Adrenal gland (tissue), 12 donors: Measurements from ENCODE around the gene MKNK2. TPM values are rescaled to one million over a fixed set of nuclear protein-coding genes. Genes with fewer than 3 reads are reported as not detected.

Experiments used
- DNase-seq, 7 donors: peaks; one replicate each; pipeline ENCODE4 v3.0.0-alpha.2; 2019 to 2020
- H3K27ac ChIP-seq, 5 donors: fragments of 200-600 bp; sonication (generic) in 4 of 5; 1 replicate in 3 of 5; 2 replicates in 2 of 5; pipeline versions ENCODE4 v1.5.1 to v1.8.0; 2016 to 2020; ENCODE audit warnings: mild to moderate bottlenecking in 1 of 5
- H3K27me3 ChIP-seq: fragments of 200-600 bp; 2 replicates; pipeline ENCODE4 v1.8.0; 2021
- H3K36me3 ChIP-seq, 2 donors: fragments of 200-600 bp; replicated peaks in 1 of 2; 1 replicate in 1 of 2; 2 replicates in 1 of 2; pipeline versions ENCODE4 v1.5.1 to v1.8.0; 2018 to 2022
- H3K4me1 ChIP-seq, 2 donors: fragments of 200-600 bp; replicated peaks in 1 of 2; 1 replicate in 1 of 2; 2 replicates in 1 of 2; pipeline versions ENCODE4 v1.5.1 to v1.8.0; 2018 to 2021
- H3K4me3 ChIP-seq, 4 donors: fragments of 200-600 bp; sonication (generic) in 3 of 4; one replicate each; pipeline ENCODE4 v1.5.1; 2016 to 2018
- H3K9me3 ChIP-seq, 3 donors: fragments of 200-600 bp; sonication (generic) in 1 of 3; replicated peaks in 1 of 3; 1 replicate in 2 of 3; 2 replicates in 1 of 3; pipeline versions ENCODE4 v1.5.1 to v1.8.0; 2016 to 2021
- CTCF ChIP-seq, 6 experiments: fragments of 450-650 bp in 4 of 6; fragments of 200-600 bp in 2 of 6; sonication (generic) in 1 of 6; IDR thresholded peaks; 1 replicate in 5 of 6; 2 replicates in 1 of 6; pipeline versions ENCODE4 v1.5.1 to v1.8.0; 2016 to 2021; ENCODE audit warnings: antibody characterized with exemption in 6 of 6, mild to moderate bottlenecking in 2 of 6, moderate library complexity in 1 of 6
- POLR2A ChIP-seq, 2 donors: fragments of 450-650 bp; IDR thresholded peaks; one replicate each; pipeline ENCODE4 v1.6.1; 2017; ENCODE audit warnings: antibody characterized with exemption in 2 of 2, mild to moderate bottlenecking in 2 of 2, moderate library complexity in 1 of 2
- WGBS, 4 donors: extraction: QIAGEN DNeasy Blood & Tissue Kit in 2 of 4; methylation state at CpG; one replicate each; pipeline versions ENCODE4 v1.1.5 to v1.1.7; 2013 to 2017; 5-methylcytosine and 5-hydroxymethylcytosine counted together
- intact Hi-C, 2 donors: fragments of 100-400 bp; cut with DNase I; formaldehyde crosslinking; loops; one replicate each; pipeline versions ENCODE4 v1.14.1 to v1.15.0; 2022 to 2023
- polyA plus RNA-seq, 3 donors: library from polyadenylated mRNA; stranded (reverse); fragments of 200-250 nt in 2 of 3; fragments of 350-450 nt in 1 of 3; fragmentation: Illumina TruSeq in 1 of 3; extraction: RNeasy Lipid Tissue Mini Kit (QIAGEN cat#74804) in 1 of 3; gene quantifications; one replicate each; pipeline ENCODE4 v1.2.3, GENCODE V29; 2013 to 2014
- total RNA-seq, 9 donors: library from RNA; depleted of rRNA in 4 of 9; stranded (reverse); fragments of >200 nt in 4 of 9; fragments of 120-200 nt in 1 of 9; fragmentation: NEBNext Ultra II Directional in 1 of 9; extraction: Animal tissue kit (Norgen Biotek cat#: 25700) in 1 of 9; gene quantifications; one replicate each; pipeline versions ENCODE4 v1.1.0 to v1.2.4, GENCODE V29; 2013 to 2023
- donor health status: healthy with polysubstance abuse.
- donor health status: Bipolar disorder and iron deficiency.
- donor health status: DM: yes; HTN: yes; CAD: no.
- donor health status: DM: no; HTN: no; CAD: no.
- donor health status: DM: no; HTN: no; CAD: no.
- donor health status: DM: yes; HTN: yes; CAD: no.

Gene MKNK2
- total and polyA plus RNA-seq, 12 donors: 25.5 to 440 (median 164) TPM

DNA sequence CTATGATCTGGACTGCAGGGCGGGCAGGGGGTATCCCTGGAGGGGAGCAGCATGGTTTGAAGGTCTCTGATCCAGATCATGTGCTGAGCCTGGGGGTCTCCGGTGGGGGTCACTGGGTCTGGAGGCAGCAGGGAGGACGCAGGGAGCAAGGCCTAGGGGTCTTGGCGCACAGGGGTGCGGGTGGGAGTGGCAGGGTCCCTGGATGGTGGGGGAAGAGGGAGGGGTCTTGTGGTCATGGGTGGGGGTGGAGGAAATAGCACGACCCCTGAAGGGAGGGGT lies 37.4 kb downstream of the MKNK2 start:
- peak in 1 of 7 donors; percentile 52 for DNase-seq
- intact Hi-C loops: loop anchor here in 1 of 2 donors (5.0 kb wide), 1 partner anchor 59 kb away; no protein-coding TSS in a partner anchor
- Histone ChIP-seq H3K27me3 (no peaks in the 10 kb centered on the region), H3K36me3 (no peaks in the 10 kb centered on the region), H3K4me3 (no peak overlapping the region), H3K4me1 (peaks cover 7 to 13% of the 10 kb centered on the region in 2 donors), H3K27ac (no peak overlapping the region), H3K9me3 (no peaks in the 10 kb centered on the region)
- TF ChIP-seq CTCF (IDR thresholded peaks at IDR 0.05): no peak
- no peak for TF ChIP-seq POLR2A (IDR thresholded peaks at IDR 0.05)
- 67 to 83% (median 81%) methylated on average over 6 of the region's 6 CpGs for WGBS, 4 donors

- Histone ChIP-seq H3K4me1 (peaks cover 7 to 13% of the 10 kb centered on the region in 2 donors), H3K4me3 (peak overlapping the region in 1 of 4 donors; percentile 38), H3K36me3 (no peaks in the 10 kb centered on the region), H3K27me3 (no peaks in the 10 kb centered on the region), H3K9me3 (no peaks in the 10 kb centered on the region), H3K27ac (peak overlapping the region in 2 of 5 donors; percentile 22 to 44)
- 47 to 55% (median 51%) methylated on average over 10 to 21 of the region's 21 CpGs for WGBS, 4 donors
- no peak for DNase-seq
- TF ChIP-seq CTCF (IDR thresholded peaks at IDR 0.05) (no peak), POLR2A (IDR thresholded peaks at IDR 0.05) (no peak)
- intact Hi-C loops: loop anchor here in 1 of 2 donors (5.0 kb wide), 1 partner anchor 59 kb away; no protein-coding TSS in a partner anchor
Measured at GRCh38 chr19:2012941-2013682, 37.9 kb downstream of the MKNK2 start.

GRCh38 chr19:2011169-2011568 lies 39.9 kb downstream of the MKNK2 start:
- peaks cover 2 to 13% of the 10 kb centered on the region in 2 donors for H3K4me1 ChIP-seq
- H3K4me3 ChIP-seq: no peak overlapping the region
- intact Hi-C loops: loop anchor here in 1 of 2 donors (5.0 kb wide), 1 partner anchor 61 kb away; no protein-coding TSS in a partner anchor
- no peak for DNase-seq
- TF ChIP-seq CTCF (IDR thresholded peaks at IDR 0.05) (no peak), POLR2A (IDR thresholded peaks at IDR 0.05) (no peak)
- H3K27ac ChIP-seq: no peak overlapping the region
- H3K9me3 ChIP-seq: no peaks in the 10 kb centered on the region
- WGBS, 4 donors: 90 to 92% (median 91%) methylated on average over 10 to 12 of the region's 12 CpGs
- no peaks in the 10 kb centered on the region for H3K27me3 ChIP-seq
- H3K36me3 ChIP-seq: no peaks in the 10 kb centered on the region

DNA sequence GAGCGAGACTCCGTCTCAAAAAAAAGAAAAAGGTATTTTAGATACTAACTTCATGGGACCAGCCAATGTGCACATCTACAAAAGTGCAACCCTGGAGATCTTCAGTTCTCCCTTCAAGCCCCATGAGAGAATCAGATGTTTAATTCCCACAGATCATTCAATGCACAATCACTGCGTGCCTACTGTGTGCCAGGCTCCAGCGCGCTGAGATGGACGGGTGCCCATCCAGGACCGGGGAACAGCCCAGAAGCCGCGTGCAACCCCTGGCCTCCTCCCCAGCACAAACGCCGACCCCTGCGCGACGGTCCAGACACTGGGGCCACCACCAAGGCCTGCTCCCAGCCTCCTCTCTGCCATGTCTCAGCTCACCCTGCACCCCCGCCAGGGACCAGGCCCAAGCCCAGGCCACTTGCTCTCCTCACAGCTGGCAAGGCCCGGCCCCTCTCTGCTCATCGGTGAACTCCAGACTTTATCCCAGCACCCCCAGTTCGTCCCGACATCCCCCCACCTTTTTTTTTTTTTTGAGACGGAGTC lies 40.8 kb downstream of the MKNK2 start:
- DNase-seq: no peak
- TF ChIP-seq POLR2A (IDR thresholded peaks at IDR 0.05) (no peak), CTCF (IDR thresholded peaks at IDR 0.05) (no peak)
- no peaks in the 10 kb centered on the region for H3K9me3 ChIP-seq
- 94 to 97% (median 96%) methylated on average over 19 to 20 of the region's 20 CpGs for WGBS, 4 donors
- H3K4me1 ChIP-seq: peaks cover 0 to 13% of the 10 kb centered on the region in 2 donors
- H3K4me3 ChIP-seq: no peak overlapping the region
- H3K27me3 ChIP-seq: no peaks in the 10 kb centered on the region
- H3K27ac ChIP-seq: no peak overlapping the region
- intact Hi-C loops: loop anchor here in 1 of 2 donors (5.0 kb wide), 1 partner anchor 62 kb away; no protein-coding TSS in a partner anchor
- H3K36me3 ChIP-seq: no peaks in the 10 kb centered on the region
